Mesendoderm (in vitro differentiated cells): ENCODE results near the gene PTH2.

ENCODE experiments used
- DNase-seq: peaks from one replicate; pipeline ENCODE4 v3.0.0; 2013
- H2AK5ac ChIP-seq: 2 replicates; pipeline ENCODE4 v1.6.1; 2013; ENCODE audit warnings: low read length, inconsistent platforms
- H2BK120ac ChIP-seq: 2 replicates; pipeline ENCODE4 v1.6.1; 2013; ENCODE audit warnings: low read depth, mild to moderate bottlenecking, low read length, moderate library complexity, mixed read lengths
- H2BK15ac ChIP-seq: replicated peaks from 2 replicates; pipeline ENCODE4 v1.6.1; 2013; ENCODE audit warnings: low read depth, mild to moderate bottlenecking, moderate library complexity
- H2BK5ac ChIP-seq: 2 replicates; pipeline ENCODE4 v1.6.1; 2013; ENCODE audit warnings: low read length, inconsistent platforms
- H3K18ac ChIP-seq: 2 replicates; pipeline ENCODE4 v1.6.1; 2013; ENCODE audit warnings: mild to moderate bottlenecking, low read length, mixed read lengths
- H3K23ac ChIP-seq: one replicate; pipeline ENCODE4 v1.6.1; 2013; ENCODE audit warnings: low read length
- H3K27ac ChIP-seq: 2 replicates; pipeline ENCODE4 v1.5.1; 2013; ENCODE audit warnings: low read depth, mild to moderate bottlenecking, inconsistent platforms, low read length, moderate library complexity
- H3K27me3 ChIP-seq: 2 replicates; pipeline ENCODE4 v1.6.1; 2013; ENCODE audit warnings: low read length, control low read depth, mild to moderate bottlenecking, inconsistent platforms; ENCODE audit not compliant: insufficient read depth, poor library complexity
- H3K36me3 ChIP-seq: 2 replicates; pipeline ENCODE4 v1.6.1; 2013; ENCODE audit warnings: low read length, inconsistent platforms; ENCODE audit not compliant: control insufficient read depth, insufficient read depth
- H3K4ac ChIP-seq: one replicate; pipeline ENCODE4 v1.6.1; 2013; ENCODE audit warnings: low read depth, mild to moderate bottlenecking, low read length, moderate library complexity
- H3K4me1 ChIP-seq: 2 replicates; pipeline ENCODE4 v1.6.1; 2013; ENCODE audit warnings: low read depth, low read length, inconsistent platforms; ENCODE audit not compliant: control insufficient read depth
- H3K4me2 ChIP-seq: 2 replicates; pipeline ENCODE4 v1.6.1; 2013; ENCODE audit warnings: low read length
- H3K4me3 ChIP-seq: 2 replicates; pipeline ENCODE4 v1.5.1; 2013; ENCODE audit warnings: mild to moderate bottlenecking, low read length
- H3K56ac ChIP-seq: one replicate; pipeline ENCODE4 v1.6.1; 2013; ENCODE audit warnings: low read length
- H3K79me1 ChIP-seq: 2 replicates; pipeline ENCODE4 v1.6.1; 2013; ENCODE audit warnings: low read length, inconsistent platforms
- H3K79me2 ChIP-seq: 2 replicates; pipeline ENCODE4 v1.6.1; 2013; ENCODE audit warnings: mild to moderate bottlenecking, low read length; ENCODE audit not compliant: control insufficient read depth, insufficient read depth
- H3K9ac ChIP-seq: 2 replicates; pipeline ENCODE4 v1.6.1; 2013; ENCODE audit warnings: low read length, inconsistent platforms
- H4K5ac ChIP-seq: one replicate; pipeline ENCODE4 v1.6.1; 2013; ENCODE audit warnings: low read length
- H4K8ac ChIP-seq: one replicate; pipeline ENCODE4 v1.6.1; 2013; ENCODE audit warnings: low read depth, mild to moderate bottlenecking, control low read depth, low read length, moderate library complexity
- WGBS: extraction: QIAGEN DNeasy Blood & Tissue Kit; methylation state at CpG from one replicate; pipeline ENCODE4 v1.1.7; 2013; ENCODE audit warnings: low lambda C conversion rate, missing lambda C conversion rate; ENCODE audit not compliant: insufficient coverage; ENCODE audit errors: extremely low coverage; 5-methylcytosine and 5-hydroxymethylcytosine counted together

The PTH2 gene

DNA sequence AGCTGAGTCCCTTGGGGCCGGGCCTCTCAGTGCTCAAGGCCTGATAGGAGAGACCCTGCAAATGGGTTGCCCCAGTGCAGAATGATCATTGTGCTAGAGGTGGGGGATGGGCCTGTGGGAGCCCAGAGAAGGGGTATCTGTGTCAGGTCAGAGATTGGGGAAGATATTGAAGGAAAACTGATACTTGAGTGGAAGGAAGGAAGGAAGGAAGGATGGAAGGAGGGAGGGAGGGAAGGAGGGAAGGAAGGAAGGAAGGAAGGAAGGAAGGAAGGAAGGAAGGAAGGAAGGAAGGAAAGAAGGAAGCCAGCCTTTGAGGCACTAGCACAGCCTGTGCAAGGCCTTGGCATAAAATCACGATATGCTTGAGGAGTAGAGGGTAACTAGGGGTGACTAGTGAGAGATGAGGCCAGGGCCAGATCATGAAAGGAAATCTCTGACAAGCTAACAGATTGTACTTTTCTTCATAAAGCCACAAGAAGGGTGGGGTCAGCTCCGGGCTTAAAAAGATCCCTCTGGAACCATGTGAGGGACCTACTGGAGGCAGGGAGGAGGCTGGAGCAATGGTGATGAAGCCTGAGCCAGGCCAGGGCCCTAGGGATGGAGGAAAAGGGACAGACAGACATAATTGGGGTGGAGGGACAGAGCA lies 11.4 kb downstream of the PTH2 start:
- H3K27me3 ChIP-seq: no peaks in the 10 kb centered on the region
- no CpG with 5 or more reads among the region's 3 CpGs for WGBS

DNA sequence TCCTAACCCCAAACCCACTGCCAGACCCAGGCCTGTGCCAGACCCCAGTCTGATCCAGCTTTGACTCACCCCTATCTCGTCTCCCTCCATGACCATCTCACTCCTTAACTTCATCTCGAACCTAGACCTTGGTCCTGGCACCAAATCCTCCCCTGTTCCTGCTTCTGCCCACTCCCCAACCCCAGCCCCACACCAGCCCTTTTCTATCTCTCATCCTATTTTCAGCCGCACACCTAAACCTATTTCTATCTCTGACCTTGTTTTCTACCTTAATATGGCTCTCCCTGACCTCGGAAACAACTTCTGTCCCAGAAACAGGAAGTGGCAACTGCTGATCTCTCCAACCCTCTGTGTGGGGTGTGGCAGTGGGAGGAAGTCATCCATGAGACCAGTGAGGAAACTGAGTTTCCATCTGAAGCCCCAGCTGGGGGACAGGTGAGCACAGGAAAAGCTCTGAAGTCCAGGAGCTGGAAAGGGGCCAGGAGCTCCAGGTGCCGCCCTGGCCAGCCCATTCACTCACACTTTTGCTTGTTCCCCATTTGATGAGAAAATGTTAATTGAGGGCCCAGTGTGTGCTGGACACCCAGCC lies 13.7 kb downstream of the PTH2 start:
- no peaks in the 10 kb centered on the region for H3K27me3 ChIP-seq
- no peak overlapping the region for H3K4ac ChIP-seq
- H2BK5ac ChIP-seq: no peak overlapping the region
- H3K27ac ChIP-seq: no peak overlapping the region
- no peak overlapping the region for H4K8ac ChIP-seq
- H2BK120ac ChIP-seq: no peak overlapping the region
- no peak overlapping the region for H3K4me2 ChIP-seq
- H3K79me1 ChIP-seq: no peaks in the 10 kb centered on the region
- H2BK15ac ChIP-seq: no peak overlapping the region
- no peak overlapping the region for H3K9ac ChIP-seq
- H3K56ac ChIP-seq: no peak overlapping the region
- DNase-seq: no peak
- H3K18ac ChIP-seq: no peak overlapping the region
- no peaks in the 10 kb centered on the region for H3K36me3 ChIP-seq
- H3K79me2 ChIP-seq: no peaks in the 10 kb centered on the region
- H4K5ac ChIP-seq: no peak overlapping the region
- WGBS: no CpG with 5 or more reads among the region's 5 CpGs
- no peak overlapping the region for H3K4me3 ChIP-seq
- H3K23ac ChIP-seq: no peak overlapping the region
- peaks cover 4% of the 10 kb centered on the region for H3K4me1 ChIP-seq
- no peak overlapping the region for H2AK5ac ChIP-seq

More for the DNA sequence above, 11.4 kb downstream of the PTH2 start:
- H3K4me2 ChIP-seq: no peak overlapping the region
- DNase-seq: no peak
- H2BK5ac ChIP-seq: no peak overlapping the region
- no peak overlapping the region for H2AK5ac ChIP-seq
- no peaks in the 10 kb centered on the region for H3K79me2 ChIP-seq
- peaks cover 4% of the 10 kb centered on the region for H3K4me1 ChIP-seq
- no peak overlapping the region for H3K23ac ChIP-seq
- no peak overlapping the region for H3K4ac ChIP-seq
- no peak overlapping the region for H2BK15ac ChIP-seq
- H3K56ac ChIP-seq: no peak overlapping the region
- no peak overlapping the region for H2BK120ac ChIP-seq
- no peak overlapping the region for H3K4me3 ChIP-seq
- no peak overlapping the region for H4K8ac ChIP-seq
- no peaks in the 10 kb centered on the region for H3K36me3 ChIP-seq
- no peak overlapping the region for H4K5ac ChIP-seq
- H3K79me1 ChIP-seq: no peaks in the 10 kb centered on the region
- H3K9ac ChIP-seq: no peak overlapping the region
- no peak overlapping the region for H3K18ac ChIP-seq
- H3K27ac ChIP-seq: no peak overlapping the region

DNA sequence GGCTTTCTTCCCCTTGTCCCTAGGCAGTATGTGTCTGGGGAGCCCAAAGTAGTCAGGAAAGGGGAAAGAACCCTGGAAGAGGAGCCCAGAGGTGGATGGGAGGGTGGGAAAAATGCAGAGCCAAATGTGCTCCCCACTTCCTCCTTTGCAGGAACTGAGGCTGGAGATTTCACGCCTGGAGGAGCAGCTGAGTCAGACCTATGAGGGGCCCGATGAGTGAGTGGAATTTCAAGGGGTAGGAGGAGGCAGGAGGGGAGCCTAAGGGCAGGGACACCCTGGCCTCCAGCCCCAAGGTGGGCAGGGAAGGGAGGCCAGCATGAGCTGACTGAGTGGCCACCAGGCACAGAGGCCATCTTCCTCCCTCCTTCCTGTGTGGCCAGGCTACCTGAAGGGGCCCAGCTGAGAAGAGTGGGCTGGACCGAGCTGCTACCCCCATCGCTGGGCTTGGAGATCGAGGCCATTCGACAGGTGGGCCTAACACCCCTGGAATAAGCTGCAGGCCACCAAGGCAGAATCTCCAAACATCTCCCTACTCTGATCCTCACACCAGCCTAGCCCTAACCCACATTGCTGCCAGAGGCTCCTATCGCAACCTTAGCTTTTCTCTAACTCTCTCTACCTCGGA lies 14.3 kb downstream of the PTH2 start:
- Histone ChIP-seq H3K4me1 (peaks cover 9% of the 10 kb centered on the region), H3K27ac (no peak overlapping the region), H2BK5ac (no peak overlapping the region)

GRCh38 chr19:49407482-49408015 lies 15.7 kb downstream of the PTH2 start:
- Histone ChIP-seq H3K27ac (no peak overlapping the region), H3K4me3 (no peak overlapping the region), H2BK15ac (no peak overlapping the region), H3K23ac (no peak overlapping the region), H3K56ac (no peak overlapping the region), H3K4ac (no peak overlapping the region), H2BK120ac (no peak overlapping the region), H4K5ac (no peak overlapping the region), H2AK5ac (no peak overlapping the region), H4K8ac (no peak overlapping the region), H3K9ac (no peak overlapping the region), H3K79me2 (no peaks in the 10 kb centered on the region), H3K27me3 (no peaks in the 10 kb centered on the region), H3K79me1 (no peaks in the 10 kb centered on the region), H3K36me3 (no peaks in the 10 kb centered on the region), H2BK5ac (no peak overlapping the region), H3K4me2 (no peak overlapping the region), H3K18ac (no peak overlapping the region), H3K4me1 (peaks cover 9% of the 10 kb centered on the region)
- DNase-seq: no peak
- no CpG with 5 or more reads among the region's 16 CpGs for WGBS

More for the DNA sequence above, 14.3 kb downstream of the PTH2 start:
- Histone ChIP-seq H2BK120ac (no peak overlapping the region), H4K8ac (no peak overlapping the region), H3K18ac (no peak overlapping the region), H3K27me3 (no peaks in the 10 kb centered on the region), H3K4me2 (no peak overlapping the region), H3K23ac (no peak overlapping the region), H3K4me3 (no peak overlapping the region), H3K4ac (no peak overlapping the region), H4K5ac (no peak overlapping the region), H2BK15ac (no peak overlapping the region), H3K56ac (no peak overlapping the region), H3K36me3 (no peaks in the 10 kb centered on the region), H2AK5ac (no peak overlapping the region), H3K79me2 (no peaks in the 10 kb centered on the region), H3K9ac (no peak overlapping the region), H3K79me1 (no peaks in the 10 kb centered on the region)
- DNase-seq: no peak
- WGBS: no CpG with 5 or more reads among the region's 8 CpGs

- no CpG with 5 or more reads among the region's 7 CpGs for WGBS
- H3K27ac ChIP-seq: no peak overlapping the region
- no peak overlapping the region for H2BK120ac ChIP-seq
- no peak overlapping the region for H3K4me2 ChIP-seq
- no peak overlapping the region for H3K4ac ChIP-seq
- no peak overlapping the region for H3K4me3 ChIP-seq
- H3K18ac ChIP-seq: no peak overlapping the region
- no peak overlapping the region for H2AK5ac ChIP-seq
- no peak for DNase-seq
- no peak overlapping the region for H4K5ac ChIP-seq
- no peaks in the 10 kb centered on the region for H3K36me3 ChIP-seq
- H2BK5ac ChIP-seq: no peak overlapping the region
- no peaks in the 10 kb centered on the region for H3K79me2 ChIP-seq
- no peak overlapping the region for H3K23ac ChIP-seq
- H3K79me1 ChIP-seq: no peaks in the 10 kb centered on the region
- no peak overlapping the region for H3K56ac ChIP-seq
- no peak overlapping the region for H2BK15ac ChIP-seq
- H3K27me3 ChIP-seq: no peaks in the 10 kb centered on the region
- no peak overlapping the region for H4K8ac ChIP-seq
- no peak overlapping the region for H3K9ac ChIP-seq
- H3K4me1 ChIP-seq: peaks cover 9% of the 10 kb centered on the region
Observed at GRCh38 chr19:49407079-49407478, 16.2 kb downstream of the PTH2 start.
